Fibroblast of gingiva (primary cell): ENCODE results near the gene SYPL1.

Source experiments
- DNase-seq: peaks from one replicate; pipeline ENCODE4 v3.0.0-alpha.2; 2011; ENCODE audit warnings: low read depth

Gene SYPL1

GRCh38 chr7:106050002-106050745, 61.9 kb downstream of the SYPL1 start:
- peak; percentile 66 for DNase-seq

- DNase-seq = no peak
Measured at GRCh38 chr7:106049139-106049752, 62.9 kb downstream of the SYPL1 start.

- no peak for DNase-seq
Measured at GRCh38 chr7:106048706-106049020, 63.4 kb downstream of the SYPL1 start.

- DNase-seq = no peak
Measured at GRCh38 chr7:106047818-106048705, 64.0 kb downstream of the SYPL1 start.

- peak; percentile 24 for DNase-seq
Measured at GRCh38 chr7:106047184-106047583, 64.9 kb downstream of the SYPL1 start.

- DNase-seq = peak; percentile 26
Measured at GRCh38 chr7:106045586-106045985, 66.5 kb downstream of the SYPL1 start.

- no peak for DNase-seq
Measured at GRCh38 chr7:106045139-106045538, 67.0 kb downstream of the SYPL1 start.

GRCh38 chr7:106042196-106042611, 69.9 kb downstream of the SYPL1 start:
- DNase-seq = no peak

- DNase-seq = no peak
Measured at GRCh38 chr7:106041140-106041717, 70.9 kb downstream of the SYPL1 start.
